OCI-LY3 (cell line): ENCODE data around the gene ANKIB1.

ENCODE experiments used
- H2AFZ ChIP-seq: fragments of 200-600, 300-600 bp; shearing (Covaris generic); 2 replicates; pipeline ENCODE4 v1.6.0; 2014; ENCODE audit warnings: antibody characterized with exemption, low read depth, low read length
- H3K27ac ChIP-seq: fragments of 200-600, 300-600 bp; sonication (generic); 2 replicates; pipeline ENCODE4 v1.5.1; 2014; ENCODE audit warnings: mild to moderate bottlenecking, low read length, moderate library complexity, mixed read lengths
- H3K27me3 ChIP-seq: fragments of 200-600, 300-600 bp; sonication (generic); 2 replicates; pipeline ENCODE4 v1.6.1; 2014; ENCODE audit warnings: low read depth, low read length, mixed read lengths
- H3K36me3 ChIP-seq: fragments of 200-600, 300-600 bp; sonication (generic); replicated peaks from 2 replicates; pipeline ENCODE3; 2014; ENCODE audit warnings: low read depth, low read length, mixed read lengths
- H3K4me1 ChIP-seq: fragments of 300-600, 200-600 bp; sonication (generic); 2 replicates; pipeline ENCODE4 v1.6.1; 2014; ENCODE audit warnings: low read length, mixed read lengths
- H3K4me2 ChIP-seq: fragments of 200-600, 300-600 bp; sonication (generic); 2 replicates; pipeline ENCODE4 v1.6.1; 2014; ENCODE audit warnings: low read length, mixed read lengths
- H3K4me3 ChIP-seq: fragments of 300-600, 200-600 bp; sonication (generic); 2 replicates; pipeline ENCODE4 v1.5.1; 2014; ENCODE audit warnings: antibody characterized with exemption, mild to moderate bottlenecking, low read length, moderate library complexity
- H3K79me2 ChIP-seq: fragments of 300-600, 200-600 bp; shearing (Covaris generic); 2 replicates; pipeline ENCODE4 v1.6.1; 2014; ENCODE audit warnings: mild to moderate bottlenecking, low read length, mixed read lengths
- H3K9ac ChIP-seq: fragments of 300-600, 200-600 bp; shearing (Covaris generic); 2 replicates; pipeline ENCODE4 v1.6.0; 2014; ENCODE audit warnings: mild to moderate bottlenecking, low read length, moderate library complexity
- H3K9me3 ChIP-seq: fragments of 200-600, 300-600 bp; shearing (Covaris generic); 2 replicates; pipeline ENCODE4 v1.6.1; 2014; ENCODE audit warnings: low read length, mixed read lengths; ENCODE audit not compliant: insufficient read depth
- H4K20me1 ChIP-seq: fragments of 200-600, 300-600 bp; sonication (generic); 2 replicates; pipeline ENCODE4 v1.6.1; 2016; ENCODE audit warnings: low read length, mixed read lengths; ENCODE audit not compliant: insufficient read depth
- CTCF ChIP-seq: fragments of 200-600, 300-600 bp; sonication (generic); IDR thresholded peaks from 2 replicates; pipeline ENCODE4 v1.5.1; 2014; ENCODE audit warnings: antibody characterized with exemption, low read length, low read depth
- EZH2phosphoT487 ChIP-seq: fragments of 200-600 bp; shearing (Covaris generic); IDR thresholded peaks from 2 replicates; pipeline ENCODE4 v1.6.1; 2018; ENCODE audit warnings: antibody characterized with exemption, mixed run types, low read depth

The ANKIB1 gene

GRCh38 chr7:92296880-92297445, 51.2 kb downstream of the ANKIB1 start:
- Histone ChIP-seq H3K79me2 (no peaks in the 10 kb centered on the region), H2AFZ (no peak overlapping the region), H3K4me3 (no peak overlapping the region), H3K27ac (no peak overlapping the region), H3K9me3 (no peaks in the 10 kb centered on the region), H3K4me1 (peaks cover 1% of the 10 kb centered on the region; the same call in 1 of the 2 replicates), H3K36me3 (no peaks in the 10 kb centered on the region), H3K9ac (no peak overlapping the region), H3K27me3 (no peaks in the 10 kb centered on the region), H3K4me2 (no peak overlapping the region), H4K20me1 (no peaks in the 10 kb centered on the region)
- TF ChIP-seq CTCF: no peak
- TF ChIP-seq EZH2phosphoT487: no peak

GRCh38 chr7:92297736-92298135, 52.0 kb downstream of the ANKIB1 start:
- Histone ChIP-seq H3K27ac (no peak overlapping the region), H4K20me1 (no peaks in the 10 kb centered on the region), H3K36me3 (no peaks in the 10 kb centered on the region), H3K9ac (no peak overlapping the region), H3K27me3 (no peaks in the 10 kb centered on the region), H3K9me3 (no peaks in the 10 kb centered on the region), H2AFZ (no peak overlapping the region), H3K4me2 (no peak overlapping the region), H3K4me1 (no peaks in the 10 kb centered on the region), H3K4me3 (no peak overlapping the region), H3K79me2 (no peaks in the 10 kb centered on the region)
- TF ChIP-seq CTCF (no peak), EZH2phosphoT487 (no peak)

- Histone ChIP-seq H2AFZ (no peak overlapping the region), H3K27me3 (no peaks in the 10 kb centered on the region), H3K4me3 (no peak overlapping the region), H3K9me3 (no peaks in the 10 kb centered on the region), H3K4me1 (no peaks in the 10 kb centered on the region), H3K27ac (no peak overlapping the region), H3K4me2 (no peak overlapping the region), H3K9ac (no peak overlapping the region), H3K79me2 (no peaks in the 10 kb centered on the region), H4K20me1 (no peaks in the 10 kb centered on the region), H3K36me3 (no peaks in the 10 kb centered on the region)
- TF ChIP-seq CTCF (no peak), EZH2phosphoT487 (no peak)
These were observed 58.0 kb downstream of the ANKIB1 start for GRCh38 chr7:92303761-92304160.

GRCh38 chr7:92304406-92304893, 58.7 kb downstream of the ANKIB1 start:
- Histone ChIP-seq H3K4me2 (no peak overlapping the region), H3K36me3 (peaks cover 4% of the 10 kb centered on the region), H3K79me2 (no peaks in the 10 kb centered on the region), H3K9ac (no peak overlapping the region), H3K4me3 (no peak overlapping the region), H3K27me3 (no peaks in the 10 kb centered on the region), H2AFZ (no peak overlapping the region), H3K9me3 (no peaks in the 10 kb centered on the region), H3K4me1 (no peaks in the 10 kb centered on the region), H4K20me1 (no peaks in the 10 kb centered on the region), H3K27ac (no peak overlapping the region)
- TF ChIP-seq EZH2phosphoT487 (no peak), CTCF (no peak)
